IgD-negative memory B cell (primary cell): ENCODE data around the gene TBXA2R. TPM values are rescaled to one million over a fixed set of nuclear protein-coding genes. Genes with fewer than 3 reads are reported as not detected.
"Not testable (repeated sequence)": the region's sequence is repeated elsewhere in the genome, so short reads cannot be mapped to it uniquely, and the experiment has no call there.

Source experiments
- H3K27ac Mint-ChIP-seq, 3 donors: one replicate each; pipeline ENCODE4 v1.8.0; 2020 to 2022; ENCODE audit warnings: mild to moderate bottlenecking in 3 of 3, mixed read lengths in 3 of 3, moderate library complexity in 1 of 3
- H3K27me3 Mint-ChIP-seq: one replicate; pipeline ENCODE4 v1.8.0; 2021; ENCODE audit warnings: mixed read lengths
- H3K36me3 Mint-ChIP-seq: one replicate; pipeline ENCODE4 v1.8.0; 2020; ENCODE audit warnings: mild to moderate bottlenecking, mixed read lengths
- H3K4me1 Mint-ChIP-seq, 3 donors: one replicate each; pipeline ENCODE4 v1.8.0; 2020 to 2022; ENCODE audit warnings: mixed read lengths in 3 of 3, mild to moderate bottlenecking in 1 of 3
- H3K4me3 Mint-ChIP-seq, 4 donors: one replicate each; pipeline ENCODE4 v1.8.0; 2020 to 2022; ENCODE audit warnings: mild to moderate bottlenecking in 4 of 4, mixed read lengths in 4 of 4, moderate library complexity in 3 of 4
- H3K9me3 Mint-ChIP-seq, 3 donors: one replicate each; pipeline ENCODE4 v1.8.0; 2020 to 2021; ENCODE audit warnings: mixed read lengths in 3 of 3, mild to moderate bottlenecking in 1 of 3
- polyA plus RNA-seq: library from polyadenylated mRNA; unstranded; fragments of 300-500 nt; fragmentation: Illumina TruSeq; gene quantifications from one replicate; pipeline ENCODE4 v1.2.3, GENCODE V29; 2021

The TBXA2R gene
- polyA plus RNA-seq, 1 donor from 2014 or later = 3.3 TPM

- Mint-ChIP-seq H3K4me3 (no peak overlapping the region), H3K9me3 (no peaks in the 10 kb centered on the region), H3K27ac (no peak overlapping the region), H3K27me3 (no peaks in the 10 kb centered on the region), H3K36me3 (no peaks in the 10 kb centered on the region), H3K4me1 (peaks cover 0 to under 1% (median 0%) of the 10 kb centered on the region in 3 donors)
Measured at GRCh38 chr19:3632098-3632497, 25.4 kb upstream of the TBXA2R start.

DNA sequence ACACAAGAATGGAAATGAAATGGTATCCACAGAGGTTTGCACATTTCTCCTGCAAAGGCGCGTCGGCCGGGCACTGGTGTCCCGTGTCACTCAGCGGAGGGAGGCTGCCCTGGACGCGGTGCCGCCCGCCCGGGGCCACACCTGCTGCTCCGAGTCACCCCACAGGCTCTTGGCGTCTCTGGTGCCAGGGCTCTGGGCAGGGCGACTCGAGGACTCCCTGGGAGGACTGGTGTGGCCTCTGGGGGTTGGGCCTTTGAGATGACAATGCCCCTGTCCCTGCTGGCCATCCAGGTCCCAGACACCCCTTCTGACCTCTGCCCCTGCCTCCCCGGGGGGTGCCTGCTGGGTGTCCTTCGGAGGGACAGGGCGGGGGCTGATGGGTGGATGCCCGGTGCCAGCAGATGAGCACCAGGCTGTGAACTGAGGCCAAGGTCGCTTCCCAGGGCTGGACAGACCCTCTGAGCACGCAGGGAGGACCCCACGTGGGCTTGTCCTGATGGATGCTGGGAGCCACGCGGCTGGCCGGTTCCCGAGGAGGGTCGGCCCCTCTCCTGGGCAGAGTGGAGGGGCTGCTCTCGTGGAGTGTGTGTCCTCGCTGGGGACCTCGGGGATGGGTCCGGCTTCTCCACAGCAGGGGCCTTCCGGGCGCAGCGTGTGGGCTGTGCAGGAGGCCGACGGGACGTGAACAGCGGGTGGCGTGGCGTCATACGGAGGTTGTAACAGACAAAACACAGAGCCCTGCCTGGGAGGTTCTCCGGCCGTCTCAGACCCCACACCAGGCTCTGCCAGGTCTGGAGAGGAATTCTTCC, 24.6 kb upstream of the TBXA2R start:
- Mint-ChIP-seq H3K4me3 (no peak overlapping the region), H3K27me3 (no peaks in the 10 kb centered on the region), H3K9me3 (no peaks in the 10 kb centered on the region), H3K36me3 (no peaks in the 10 kb centered on the region), H3K27ac (no peak overlapping the region), H3K4me1 (peaks cover 3 to 8% (median 7%) of the 10 kb centered on the region in 3 donors)

GRCh38 chr19:3628766-3629165, 22.1 kb upstream of the TBXA2R start:
- peaks cover 17 to 19% (median 17%) of the 10 kb centered on the region in 3 donors for H3K4me1 Mint-ChIP-seq
- not testable (repeated sequence) for H3K4me3 Mint-ChIP-seq, H3K9me3 Mint-ChIP-seq, H3K36me3 Mint-ChIP-seq, H3K27me3 Mint-ChIP-seq
- peak overlapping the region in 1 of 3 donors; percentile 7 for H3K27ac Mint-ChIP-seq

DNA sequence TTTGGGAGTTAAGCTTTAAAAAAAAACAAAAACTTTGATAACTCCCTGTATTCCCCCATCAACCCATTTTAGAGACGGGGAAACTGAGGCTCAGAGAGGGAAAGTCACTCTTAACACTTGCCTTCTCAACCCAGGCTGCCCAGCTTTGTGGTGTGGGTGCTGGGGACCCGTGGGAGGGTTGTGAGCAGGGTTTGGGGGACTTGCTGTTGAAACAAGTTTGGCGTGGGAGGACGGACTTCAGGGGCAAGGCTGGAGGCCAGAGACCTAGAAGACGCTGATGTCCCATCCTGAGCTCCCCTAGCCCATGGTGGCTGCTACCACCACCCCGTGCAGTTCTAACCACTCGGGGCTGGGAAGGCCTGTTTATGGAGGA, 20.7 kb upstream of the TBXA2R start:
- Mint-ChIP-seq H3K4me3 (peak overlapping the region in 3 of 4 donors; percentile 85 to 100 (median 99)), H3K27ac (peak overlapping the region; percentile 89 to 100 (median 98)), H3K27me3 (peaks cover 2% of the 10 kb centered on the region), H3K9me3 (no peaks in the 10 kb centered on the region), H3K36me3 (no peaks in the 10 kb centered on the region), H3K4me1 (peaks cover 17 to 20% (median 17%) of the 10 kb centered on the region in 3 donors)

DNA sequence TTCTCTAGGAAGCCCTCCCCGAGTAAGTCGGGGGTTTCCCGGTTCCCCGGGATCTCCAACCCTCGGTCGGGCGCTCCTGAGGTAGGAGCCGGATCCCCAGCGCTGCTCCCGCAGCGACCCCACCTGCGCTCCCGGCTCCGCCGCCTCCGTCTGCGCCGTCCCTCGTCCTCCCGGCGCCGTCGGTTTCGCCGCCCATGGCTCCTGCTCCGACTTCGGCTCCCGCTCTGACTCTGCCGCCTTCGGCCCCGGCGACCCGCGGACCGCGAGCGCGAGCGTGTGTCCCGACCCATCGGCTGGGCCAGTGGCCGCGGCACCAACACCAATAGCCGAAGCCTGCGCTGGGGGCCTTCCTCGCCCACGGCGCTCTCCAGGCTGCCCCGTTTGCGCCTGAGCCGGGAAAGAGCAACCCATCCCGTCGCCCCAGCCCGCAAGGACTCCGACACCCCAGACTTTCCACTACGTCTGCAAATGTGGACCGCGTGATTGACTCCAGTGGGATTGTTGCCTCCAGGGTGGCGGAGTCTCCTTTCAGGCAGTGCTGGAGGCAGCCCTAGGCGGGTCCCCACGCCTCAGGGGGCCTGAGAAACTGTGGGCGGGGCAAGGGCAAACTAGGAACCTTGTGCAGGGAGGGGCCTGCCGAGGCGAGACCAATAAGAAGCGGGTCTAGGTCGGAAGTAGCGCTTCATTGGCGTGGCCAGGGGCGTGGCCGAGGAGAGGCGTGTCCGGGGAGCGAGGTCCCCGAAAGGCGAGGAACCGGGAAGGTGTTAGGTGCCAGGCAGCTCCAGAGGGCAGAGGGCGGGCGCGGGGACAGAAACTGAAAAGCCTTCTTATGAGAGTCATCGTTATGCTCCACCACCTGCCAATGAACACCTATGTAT, 20.0 kb upstream of the TBXA2R start, which contains the start of gene CACTIN:
CACTIN (minus strand) TSS at position 318 of the 878 bp plus-strand sequence; CDS start at position 290, 28 bp downstream.
- Mint-ChIP-seq H3K27me3 (peaks cover 2% of the 10 kb centered on the region), H3K9me3 (no peaks in the 10 kb centered on the region)

DNA sequence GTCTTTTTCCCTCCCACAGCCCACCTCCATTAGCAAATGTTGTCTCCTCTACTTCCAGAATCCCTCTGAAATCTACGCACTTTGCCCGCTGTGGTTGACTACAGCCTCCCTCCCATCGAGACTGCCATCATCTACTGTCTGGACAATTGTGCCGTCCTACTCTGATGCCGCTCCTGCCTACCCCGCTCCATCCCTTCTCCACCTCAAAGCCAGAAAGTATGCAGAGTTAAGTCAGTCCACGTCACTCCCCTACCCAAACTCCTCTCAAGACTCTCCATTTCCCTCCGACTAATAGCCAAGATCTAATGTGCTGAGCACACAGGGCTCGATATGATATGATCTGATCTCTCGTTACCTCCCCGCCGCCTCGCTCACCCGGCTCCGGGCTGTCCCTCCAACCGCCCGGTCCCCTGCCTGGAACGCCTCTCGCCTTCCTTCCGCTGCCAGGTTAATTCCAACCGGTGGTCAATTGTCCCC, 19.4 kb upstream of the TBXA2R start:
- Mint-ChIP-seq H3K27ac (peak overlapping the region; percentile 89 to 100 (median 98)), H3K4me1 (peaks cover 17 to 22% (median 17%) of the 10 kb centered on the region in 3 donors), H3K4me3 (peak overlapping the region; percentile 85 to 100 (median 98)), H3K36me3 (no peaks in the 10 kb centered on the region), H3K27me3 (peaks cover 2% of the 10 kb centered on the region), H3K9me3 (no peaks in the 10 kb centered on the region)

More for the DNA sequence above, 20.0 kb upstream of the TBXA2R start, which contains the start of gene CACTIN:
- no peaks in the 10 kb centered on the region for H3K36me3 Mint-ChIP-seq
- peaks cover 17 to 20% (median 17%) of the 10 kb centered on the region in 3 donors for H3K4me1 Mint-ChIP-seq
- peak within 1 kb of the TSS; percentile 85 to 100 (median 98) for H3K4me3 Mint-ChIP-seq
- H3K27ac Mint-ChIP-seq = peak within 1 kb of the TSS; percentile 89 to 100 (median 98)

DNA sequence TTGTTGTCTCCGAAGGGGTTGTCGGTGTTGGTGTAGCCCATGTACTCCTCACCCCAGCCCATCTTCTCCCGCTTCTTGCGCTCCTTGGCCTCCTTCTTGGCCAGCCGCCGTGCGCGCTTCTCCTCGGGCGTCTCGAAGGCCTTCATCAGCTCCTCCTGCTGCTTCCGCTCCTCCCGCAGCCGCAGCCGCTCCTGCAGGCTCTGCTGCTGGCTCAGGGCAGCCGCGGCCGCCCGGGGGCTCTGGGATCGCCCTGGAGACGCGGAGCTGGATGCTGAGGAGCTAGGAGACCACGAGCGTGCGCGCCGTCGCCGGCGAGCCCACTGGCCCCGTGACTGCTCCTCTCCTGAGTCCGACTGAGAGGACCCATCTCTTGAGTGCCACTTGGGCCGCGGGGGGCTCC, 17.0 kb upstream of the TBXA2R start:
- H3K27me3 Mint-ChIP-seq = peaks cover 2% of the 10 kb centered on the region
- peaks cover 17 to 22% (median 17%) of the 10 kb centered on the region in 3 donors for H3K4me1 Mint-ChIP-seq
- no peak overlapping the region for H3K27ac Mint-ChIP-seq
- H3K9me3 Mint-ChIP-seq = no peaks in the 10 kb centered on the region
- no peaks in the 10 kb centered on the region for H3K36me3 Mint-ChIP-seq
- peak overlapping the region in 1 of 4 donors; percentile 85 for H3K4me3 Mint-ChIP-seq

DNA sequence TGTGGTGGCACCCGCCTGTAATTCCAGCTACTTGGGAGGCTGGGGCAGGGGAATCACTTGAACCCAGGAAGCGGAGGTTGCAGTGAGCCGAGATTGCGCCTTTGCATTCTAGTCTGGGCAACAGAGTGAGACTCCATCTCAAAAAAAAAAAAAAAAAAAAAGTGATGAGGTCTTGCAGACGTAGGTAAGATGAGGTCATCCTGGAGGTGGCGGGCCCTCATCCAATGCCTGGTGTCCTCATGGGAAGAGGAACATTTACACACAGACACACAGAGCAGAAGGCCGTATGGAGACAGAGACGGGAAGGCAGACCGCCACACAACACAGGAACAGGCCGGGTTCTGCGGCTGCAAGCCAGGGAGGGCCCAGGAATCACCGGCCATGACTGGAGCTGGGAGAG, 15.5 kb upstream of the TBXA2R start:
- Mint-ChIP-seq H3K4me1 (peaks cover 17 to 23% (median 19%) of the 10 kb centered on the region in 3 donors), H3K27me3 (peaks cover 2% of the 10 kb centered on the region), H3K36me3 (no peaks in the 10 kb centered on the region), H3K27ac (peak overlapping the region in 1 of 3 donors; percentile 71), H3K9me3 (no peaks in the 10 kb centered on the region), H3K4me3 (peak overlapping the region in 2 of 4 donors; percentile 43 to 82)

GRCh38 chr19:3621689-3622088, 15.0 kb upstream of the TBXA2R start:
- no peak overlapping the region for H3K4me3 Mint-ChIP-seq
- H3K4me1 Mint-ChIP-seq = peaks cover 12 to 20% (median 15%) of the 10 kb centered on the region in 3 donors
- H3K27me3 Mint-ChIP-seq = peaks cover 2% of the 10 kb centered on the region
- peak overlapping the region in 1 of 3 donors; percentile 59 for H3K27ac Mint-ChIP-seq
- no peaks in the 10 kb centered on the region for H3K9me3 Mint-ChIP-seq
- no peaks in the 10 kb centered on the region for H3K36me3 Mint-ChIP-seq

- H3K4me3 Mint-ChIP-seq = no peak overlapping the region
- peaks cover 7 to 19% (median 11%) of the 10 kb centered on the region in 3 donors for H3K4me1 Mint-ChIP-seq
- H3K27ac Mint-ChIP-seq = no peak overlapping the region
- peaks cover 1% of the 10 kb centered on the region for H3K27me3 Mint-ChIP-seq
- H3K9me3 Mint-ChIP-seq = no peaks in the 10 kb centered on the region
- H3K36me3 Mint-ChIP-seq = no peaks in the 10 kb centered on the region
Measured at GRCh38 chr19:3620817-3621547, 14.3 kb upstream of the TBXA2R start.

GRCh38 chr19:3620145-3620816, 13.6 kb upstream of the TBXA2R start:
- Mint-ChIP-seq H3K9me3 (no peaks in the 10 kb centered on the region), H3K27ac (no peak overlapping the region), H3K36me3 (no peaks in the 10 kb centered on the region), H3K4me1 (peaks cover 4 to 13% (median 9%) of the 10 kb centered on the region in 3 donors), H3K27me3 (no peaks in the 10 kb centered on the region), H3K4me3 (no peak overlapping the region)

DNA sequence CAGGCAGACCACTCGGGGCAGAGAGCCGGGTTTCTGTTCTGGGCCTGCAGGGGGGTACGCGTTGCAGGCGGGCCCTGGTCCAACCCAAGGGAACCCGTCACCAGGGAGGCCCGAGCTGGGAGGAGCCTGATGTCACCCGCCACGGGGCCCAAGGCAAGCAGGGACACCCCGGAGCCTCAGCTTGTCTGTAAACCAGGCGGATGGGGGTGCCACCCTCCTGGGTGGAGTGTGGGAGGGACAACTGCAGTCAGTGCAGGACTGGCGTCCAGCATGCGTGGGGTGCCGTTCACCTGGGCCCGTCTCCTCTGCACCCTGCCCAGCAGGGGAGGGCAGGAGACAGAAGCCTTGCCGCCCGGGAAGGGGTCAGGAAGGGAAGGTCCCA, 12.9 kb upstream of the TBXA2R start:
- no peaks in the 10 kb centered on the region for H3K36me3 Mint-ChIP-seq

GRCh38 chr19:3618811-3619630, 12.3 kb upstream of the TBXA2R start:
- Mint-ChIP-seq H3K9me3 (no peaks in the 10 kb centered on the region), H3K27me3 (no peaks in the 10 kb centered on the region), H3K36me3 (no peaks in the 10 kb centered on the region), H3K27ac (no peak overlapping the region), H3K4me3 (no peak overlapping the region), H3K4me1 (peaks cover 0 to 4% (median 2%) of the 10 kb centered on the region in 3 donors)

More for the DNA sequence above, 12.9 kb upstream of the TBXA2R start:
- Mint-ChIP-seq H3K27me3 (no peaks in the 10 kb centered on the region), H3K27ac (no peak overlapping the region), H3K4me3 (no peak overlapping the region), H3K4me1 (peaks cover 0 to 10% (median 7%) of the 10 kb centered on the region in 3 donors), H3K9me3 (no peaks in the 10 kb centered on the region)
